Inferior parietal cortex (tissue), 1 donor: Measurements from ENCODE around the gene FGFRL1.

ENCODE experiments used
- DNase-seq: peaks from one replicate; pipeline ENCODE4 v3.0.0-alpha.2; 2016; ENCODE audit errors: extremely low spot score

Gene FGFRL1

GRCh38 chr4:1039493-1040343 lies 28.3 kb downstream of the FGFRL1 start:
- no peak for DNase-seq

- no peak for DNase-seq
These were observed 29.1 kb downstream of the FGFRL1 start for GRCh38 chr4:1040344-1041146.

- peak; percentile 31 for DNase-seq
These were observed 29.9 kb downstream of the FGFRL1 start for GRCh38 chr4:1041147-1041935.

- no peak for DNase-seq
These were observed 30.5 kb downstream of the FGFRL1 start for GRCh38 chr4:1041936-1042330.

GRCh38 chr4:1042352-1043055 lies 31.1 kb downstream of the FGFRL1 start:
- DNase-seq, result no peak

- no peak for DNase-seq
These were observed 31.7 kb downstream of the FGFRL1 start for GRCh38 chr4:1043162-1043561.

GRCh38 chr4:1043651-1044468 lies 32.4 kb downstream of the FGFRL1 start:
- peak; percentile 60 for DNase-seq

- DNase-seq, result no peak
These were observed 33.2 kb downstream of the FGFRL1 start for GRCh38 chr4:1044469-1045192.

GRCh38 chr4:1045193-1045594 lies 33.8 kb downstream of the FGFRL1 start:
- DNase-seq, result no peak

GRCh38 chr4:1045595-1046201 lies 34.3 kb downstream of the FGFRL1 start:
- no peak for DNase-seq

- peak; percentile 22 for DNase-seq
These were observed 35.2 kb downstream of the FGFRL1 start for GRCh38 chr4:1046581-1047011.

- no peak for DNase-seq
These were observed 35.9 kb downstream of the FGFRL1 start for GRCh38 chr4:1047106-1047975.

GRCh38 chr4:1047976-1048772 lies 36.7 kb downstream of the FGFRL1 start:
- DNase-seq, result no peak

GRCh38 chr4:1048773-1049590 lies 37.6 kb downstream of the FGFRL1 start:
- no peak for DNase-seq

- DNase-seq, result no peak
These were observed 38.1 kb downstream of the FGFRL1 start for GRCh38 chr4:1049591-1049905.

- DNase-seq, result no peak
These were observed 39.2 kb downstream of the FGFRL1 start for GRCh38 chr4:1050486-1051213.
